NCI-H1417 (cell line): ENCODE data around the gene COA1.

Experiments
- DNase-seq, 3 experiments: peaks; one replicate each; lab custom pipeline; 2025; lab: John Stamatoyannopoulos, UW

The COA1 gene

GRCh38 chr7:43653466-43653865, 75.9 kb downstream of the COA1 start:
- DNase-seq: no peak

GRCh38 chr7:43652364-43652763, 77.0 kb downstream of the COA1 start:
- no peak for DNase-seq

- no peak for DNase-seq
Measured at GRCh38 chr7:43650457-43651052, 78.8 kb downstream of the COA1 start.

- no peak for DNase-seq
Measured at GRCh38 chr7:43649755-43650274, 79.5 kb downstream of the COA1 start.

- DNase-seq: no peak
Measured at GRCh38 chr7:43648473-43649406, 80.6 kb downstream of the COA1 start.

GRCh38 chr7:43647673-43648472, 81.5 kb downstream of the COA1 start:
- DNase-seq: peak in 2 of 3 experiments; percentile 17 to 50

- DNase-seq: no peak
Measured at GRCh38 chr7:43647339-43647672, 82.0 kb downstream of the COA1 start.

GRCh38 chr7:43646603-43647338, 82.6 kb downstream of the COA1 start:
- DNase-seq: no peak

GRCh38 chr7:43645699-43646226, 83.6 kb downstream of the COA1 start:
- DNase-seq: no peak

GRCh38 chr7:43643846-43644245, 85.5 kb downstream of the COA1 start:
- no peak for DNase-seq

GRCh38 chr7:43642897-43643630, 86.3 kb downstream of the COA1 start:
- no peak for DNase-seq

- DNase-seq: no peak
Measured at GRCh38 chr7:43640679-43641078, 88.6 kb downstream of the COA1 start.

- DNase-seq: peak; percentile 54 to 98 (median 86)
Measured at GRCh38 chr7:43639858-43640491, 89.3 kb downstream of the COA1 start.

- DNase-seq: no peak
Measured at GRCh38 chr7:43637114-43637806, 92.1 kb downstream of the COA1 start.

- DNase-seq: peak in 2 of 3 experiments; percentile 32 to 75
Measured at GRCh38 chr7:43636093-43636492, 93.2 kb downstream of the COA1 start.

GRCh38 chr7:43634384-43634783, 94.9 kb downstream of the COA1 start:
- DNase-seq: no peak

GRCh38 chr7:43632746-43633145, 96.6 kb downstream of the COA1 start:
- DNase-seq: no peak

GRCh38 chr7:43631559-43631958, 97.8 kb downstream of the COA1 start:
- DNase-seq: no peak

- no peak for DNase-seq
Measured at GRCh38 chr7:43630482-43630881, 98.8 kb downstream of the COA1 start.

- no peak for DNase-seq
Measured at GRCh38 chr7:43629857-43630256, 99.5 kb downstream of the COA1 start.
